GM12891 (cell line): ENCODE results near the gene DCAF10.

Experiments
- PAX5 ChIP-seq: IDR thresholded peaks from 2 replicates; pipeline ENCODE4 v1.6.1; 2011; ENCODE audit warnings: low read length, moderate library complexity, mild to moderate bottlenecking; ENCODE audit not compliant: insufficient read depth, severe bottlenecking
- POLR2A ChIP-seq: IDR thresholded peaks from 2 replicates; pipeline ENCODE4 v1.6.1; 2011; ENCODE audit warnings: low read depth, low read length, control low read depth
- POLR2AphosphoS5 ChIP-seq: IDR thresholded peaks from 2 replicates; pipeline ENCODE4 v1.6.1; 2011; ENCODE audit warnings: low read depth, low read length, control low read depth
- POU2F2 ChIP-seq: IDR thresholded peaks from 2 replicates; pipeline ENCODE4 v1.6.1; 2011; ENCODE audit warnings: low read depth, mild to moderate bottlenecking, control low read depth, low read length, moderate library complexity
- SPI1 ChIP-seq: IDR thresholded peaks from 2 replicates; pipeline ENCODE4 v1.6.1; 2011; ENCODE audit warnings: low read depth, low read length, control low read depth
- TAF1 ChIP-seq: IDR thresholded peaks from 2 replicates; pipeline ENCODE4 v1.6.1; 2011; ENCODE audit warnings: low read depth, low read length, control low read depth

GRCh38 chr9:37908283-37908682, 107.7 kb downstream of the DCAF10 start:
- TF ChIP-seq POLR2A = no peak
- TF ChIP-seq POLR2AphosphoS5 = no peak
- no peak for TF ChIP-seq TAF1
- no peak for TF ChIP-seq SPI1
- no peak for TF ChIP-seq POU2F2
- TF ChIP-seq PAX5 = no peak
